HL-60 (cell line): ENCODE data around the gene SOWAHA.

Source experiments
- DNase-seq, 2 experiments: peaks; one replicate each; pipeline ENCODE4 v3.0.0-alpha.2; 2010 to 2020; ENCODE audit warnings: low read depth in 1 of 2, low spot score in 1 of 2
- H3K27ac ChIP-seq: fragments of 250-450 bp; sonication (Bioruptor Pico); replicated peaks from 2 replicates; pipeline ENCODE4 v1.5.1; 2020; ENCODE audit warnings: mild to moderate bottlenecking, moderate library complexity
- H3K27me3 ChIP-seq: fragments of 250-450 bp; sonication (Bioruptor Pico); 2 replicates; pipeline ENCODE4 v1.5.1; 2021; ENCODE audit warnings: mild to moderate bottlenecking, moderate library complexity; ENCODE audit not compliant: insufficient read depth, poor library complexity, severe bottlenecking
- H3K4me3 ChIP-seq: replicated peaks from 2 replicates; pipeline ENCODE4 v1.5.1; 2011; ENCODE audit warnings: mild to moderate bottlenecking, control low read depth, low read length; ENCODE audit not compliant: insufficient read depth
- CTCF ChIP-seq: IDR thresholded peaks from one replicate; pipeline ENCODE4 v1.5.1; 2011; ENCODE audit warnings: low read length, control low read depth, inconsistent platforms; ENCODE audit not compliant: insufficient read depth
- GABPA ChIP-seq: IDR thresholded peaks from 2 replicates; pipeline ENCODE4 v1.6.1; 2012; ENCODE audit warnings: low read depth
- POLR2AphosphoS5 ChIP-seq: IDR thresholded peaks from 2 replicates; pipeline ENCODE4 v1.6.1; 2012; ENCODE audit warnings: low read depth
- REST ChIP-seq: IDR thresholded peaks from 2 replicates; pipeline ENCODE4 v1.6.1; 2012; ENCODE audit warnings: low read depth; ENCODE audit not compliant: insufficient replicate concordance
- SPI1 ChIP-seq: IDR thresholded peaks from 2 replicates; pipeline ENCODE4 v1.6.1; 2012; ENCODE audit warnings: low read depth, mild to moderate bottlenecking, borderline replicate concordance

The SOWAHA gene

GRCh38 chr5:132775476-132775961 lies 37.6 kb upstream of the SOWAHA start:
- Histone ChIP-seq H3K27me3 (no peaks in the 10 kb centered on the region), H3K4me3 (no peak overlapping the region), H3K27ac (no peak overlapping the region)
- no peak for DNase-seq
- TF ChIP-seq SPI1 (no peak), GABPA (no peak), POLR2AphosphoS5 (no peak), CTCF (no peak), REST (no peak)

- Histone ChIP-seq H3K27ac (no peak overlapping the region), H3K4me3 (peak overlapping the region; percentile 55), H3K27me3 (no peaks in the 10 kb centered on the region)
- no peak for TF ChIP-seq GABPA
- no peak for TF ChIP-seq POLR2AphosphoS5
- TF ChIP-seq SPI1: no peak
- no peak for TF ChIP-seq REST
- TF ChIP-seq CTCF: no peak
- DNase-seq: no peak
These were observed 36.8 kb upstream of the SOWAHA start for GRCh38 chr5:132776131-132776937.

- TF ChIP-seq REST (no peak), SPI1 (no peak), CTCF (no peak), GABPA (no peak), POLR2AphosphoS5 (no peak)
- H3K4me3 ChIP-seq: peak overlapping the region; percentile 55
- DNase-seq: no peak
- H3K27me3 ChIP-seq: no peaks in the 10 kb centered on the region
- H3K27ac ChIP-seq: no peak overlapping the region
These were observed 36.2 kb upstream of the SOWAHA start for GRCh38 chr5:132776938-132777208.
